Activated effector memory CD4-positive, alpha-beta T cell treated with anti-CD3 and anti-CD28 coated beads, Interleukin-2, amount 50 U/mL, for 16 hours (primary cell): ENCODE measurements around the gene TRIM23.

Source experiments
- DNase-seq: peaks from one replicate; pipeline ENCODE4 v3.0.0-alpha.2; 2020

The TRIM23 gene

GRCh38 chr5:65562731-65563701 is 61.1 kb downstream of the TRIM23 start, which contains the start of the genes CENPK and PPWD1:
Gene CENPK (minus strand): TSS chr5:65563168. CDS start chr5:65554907, 8,261 bp downstream.
Gene PPWD1 (plus strand): TSS chr5:65563296. CDS start chr5:65563311, 15 bp downstream.
- DNase-seq = peak; percentile 98

DNA sequence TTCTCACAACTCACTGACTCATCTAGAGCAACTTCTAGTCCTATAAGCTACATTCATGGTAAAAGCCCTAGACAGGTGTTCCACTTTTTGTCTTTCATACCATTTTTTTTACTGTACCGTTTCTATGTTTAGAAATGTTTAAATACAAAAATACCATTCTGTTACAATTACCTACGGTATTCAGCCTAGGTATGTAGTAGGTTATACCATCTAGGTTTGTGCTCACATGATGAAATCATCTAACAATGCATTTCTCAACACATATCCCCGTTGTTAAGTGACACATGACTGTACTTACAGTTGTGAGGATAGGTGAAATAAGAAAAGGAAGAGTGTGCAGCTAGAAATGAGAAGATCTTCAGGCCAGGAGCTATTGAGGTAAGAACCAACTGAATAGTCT is 67.4 kb downstream of the TRIM23 start:
- no peak for DNase-seq

GRCh38 chr5:65556181-65556580 is 68.0 kb downstream of the TRIM23 start:
- no peak for DNase-seq

- no peak for DNase-seq
Measured at GRCh38 chr5:65555287-65555686, 68.8 kb downstream of the TRIM23 start.

GRCh38 chr5:65553941-65554340 is 70.2 kb downstream of the TRIM23 start:
- DNase-seq = no peak

DNA sequence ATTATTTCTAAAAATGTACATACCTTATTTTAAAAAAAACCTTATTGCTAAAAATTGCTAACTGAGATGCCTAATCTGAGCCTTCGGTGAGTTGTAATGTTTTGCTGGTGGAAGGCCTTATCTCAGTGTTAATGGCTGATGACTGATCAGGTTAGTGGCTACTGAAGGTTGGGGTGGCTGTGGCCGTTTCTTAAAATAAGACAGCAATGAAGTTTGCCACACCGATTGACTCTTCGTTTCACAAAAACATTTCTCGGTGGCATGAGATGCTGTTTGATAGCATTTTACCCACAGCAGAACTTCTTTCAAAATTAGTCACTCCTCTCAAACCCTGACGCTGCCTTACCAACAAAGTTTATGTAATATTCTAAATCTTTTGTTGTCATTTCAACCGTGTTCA is 75.9 kb downstream of the TRIM23 start:
- no peak for DNase-seq

DNA sequence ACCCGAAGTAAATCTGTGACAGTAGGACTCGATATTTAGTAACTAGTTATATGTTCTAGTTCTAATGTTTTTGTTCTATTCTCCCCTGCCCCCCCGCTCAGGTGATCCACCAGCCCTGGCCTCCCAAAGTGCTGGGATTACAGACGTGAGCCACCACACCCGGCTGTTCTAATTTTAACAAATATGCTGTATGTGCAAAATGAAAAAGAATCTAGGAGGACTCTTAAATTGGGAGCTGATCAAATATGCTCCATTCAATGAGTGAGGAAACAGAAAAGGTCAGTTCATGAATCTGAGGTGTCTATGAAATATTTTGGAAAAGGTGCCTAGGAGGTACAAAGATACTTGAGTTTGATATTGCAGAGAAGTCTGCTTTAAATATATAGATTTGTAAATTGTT is 78.0 kb downstream of the TRIM23 start:
- no peak for DNase-seq

DNA sequence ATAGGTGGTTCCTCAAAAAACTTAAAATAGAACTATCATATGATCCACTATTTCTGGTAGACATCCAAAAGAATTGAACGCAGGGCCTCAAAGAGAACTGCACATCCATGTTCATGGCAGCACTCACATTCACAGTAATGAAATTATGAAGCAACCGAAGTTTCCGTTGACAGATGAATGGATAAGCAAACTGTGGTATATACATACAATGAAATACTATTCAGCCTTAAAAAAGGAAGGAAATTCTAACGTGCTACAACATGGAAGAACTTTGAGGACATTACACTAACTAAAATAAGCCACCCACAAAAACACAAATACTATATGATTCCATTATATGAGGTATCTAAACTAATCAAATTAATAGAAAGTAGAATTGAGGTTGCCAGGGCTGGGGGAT is 79.7 kb downstream of the TRIM23 start:
- no peak for DNase-seq

GRCh38 chr5:65539827-65540226 is 84.3 kb downstream of the TRIM23 start:
- no peak for DNase-seq
